HG02884 (cell line): ENCODE measurements around the gene PXN.

Experiments used
- ATAC-seq: cut with Tn5 transposase; IDR thresholded peaks from one replicate; pipeline ENCODE4 v1.9.1; 2021; ENCODE audit warnings: mild to moderate bottlenecking, moderate library complexity; ENCODE audit not compliant: unreplicated experiment

PXN gene

DNA sequence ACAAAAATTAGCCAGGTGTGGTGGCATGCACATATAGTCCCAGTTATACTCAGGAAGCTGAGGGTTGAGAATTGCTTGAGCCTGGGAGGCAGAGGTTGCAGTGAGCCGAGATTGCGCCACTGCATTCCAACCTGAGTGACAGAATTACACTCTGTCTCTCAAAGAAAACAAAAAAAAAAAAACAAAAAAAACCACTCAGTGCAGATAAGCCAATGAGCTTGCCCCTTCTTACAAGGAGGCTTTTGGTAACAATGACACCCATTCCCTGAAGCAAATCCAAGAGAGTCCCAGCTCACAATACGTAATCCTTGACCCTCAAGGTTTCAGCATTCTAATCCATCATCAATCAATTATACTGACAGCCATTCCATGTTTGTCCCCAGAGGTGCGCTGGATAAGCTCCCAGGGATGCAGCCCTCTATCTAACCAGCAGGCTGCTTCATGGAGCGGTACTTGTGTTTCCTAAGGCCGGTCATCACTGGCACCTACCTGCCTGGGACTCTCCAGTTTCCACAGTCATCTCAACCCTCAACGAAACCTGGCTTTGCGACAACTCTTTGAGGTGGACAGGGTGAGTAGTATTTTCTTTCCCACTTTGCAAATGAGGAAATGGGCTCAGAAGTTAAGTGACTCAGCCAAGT is 83.4 kb downstream of the PXN start:
- no peak for ATAC-seq

GRCh38 chr12:120180975-120181374 is 84.6 kb downstream of the PXN start:
- no peak for ATAC-seq

DNA sequence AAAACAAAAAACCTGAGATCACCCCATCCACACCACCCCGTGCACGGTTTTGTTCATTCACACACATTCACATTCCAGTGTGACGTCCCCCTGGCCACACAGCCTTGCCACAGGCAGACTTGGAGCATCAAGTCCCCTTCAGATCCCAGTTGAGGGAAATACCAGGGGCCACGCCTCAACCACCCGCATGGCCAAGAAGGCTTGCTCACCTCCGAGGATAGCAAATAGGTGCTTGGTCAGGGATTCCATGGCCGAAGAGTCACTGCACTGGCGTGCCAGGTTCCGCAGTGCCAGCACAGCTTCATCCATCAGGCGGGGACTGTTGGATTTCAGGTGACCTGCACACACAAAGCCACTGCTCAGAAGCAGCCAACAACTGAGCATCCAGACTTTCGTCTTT is 90.0 kb downstream of the PXN start:
- ATAC-seq: no peak

DNA sequence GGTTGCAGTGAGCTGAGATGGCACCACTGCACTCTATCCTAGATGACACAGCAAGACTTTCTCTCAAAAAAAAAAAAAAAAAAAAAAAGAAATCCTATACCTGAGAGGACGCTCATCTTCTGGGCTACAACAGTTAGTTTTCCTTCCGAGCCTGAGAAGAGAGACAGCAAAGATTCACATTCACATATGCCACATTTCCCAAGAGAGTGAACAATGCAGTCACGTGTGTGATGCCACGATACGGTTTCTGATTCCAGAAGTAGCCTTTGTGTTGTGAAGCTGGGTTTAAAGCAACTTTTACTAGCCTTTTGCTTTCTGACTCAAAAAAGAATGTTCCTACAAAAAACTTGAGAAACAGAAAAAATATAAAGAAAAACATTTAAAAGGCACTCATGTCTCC is 90.5 kb downstream of the PXN start:
- no peak for ATAC-seq

DNA sequence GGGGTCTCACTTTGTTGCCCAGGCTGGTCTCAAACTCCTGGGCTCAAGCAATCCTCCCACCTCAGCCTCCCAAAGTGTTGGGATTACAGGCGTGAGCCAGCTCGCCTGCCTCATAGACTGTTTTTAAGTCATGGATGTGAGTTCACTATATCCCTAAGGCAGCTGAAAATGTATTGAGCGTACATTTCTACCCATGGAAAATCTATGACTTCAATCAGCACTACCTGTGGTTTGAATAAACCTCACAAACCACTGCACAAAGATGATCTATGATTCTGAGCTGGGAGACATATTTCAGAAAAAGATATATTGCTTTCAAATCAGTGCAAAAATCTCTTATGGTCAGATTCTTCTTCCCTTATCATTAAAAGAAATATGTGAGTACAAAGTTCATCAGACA is 93.5 kb downstream of the PXN start:
- no peak for ATAC-seq

- ATAC-seq: no peak
Measured at GRCh38 chr12:120170631-120171030, 94.9 kb downstream of the PXN start.

DNA sequence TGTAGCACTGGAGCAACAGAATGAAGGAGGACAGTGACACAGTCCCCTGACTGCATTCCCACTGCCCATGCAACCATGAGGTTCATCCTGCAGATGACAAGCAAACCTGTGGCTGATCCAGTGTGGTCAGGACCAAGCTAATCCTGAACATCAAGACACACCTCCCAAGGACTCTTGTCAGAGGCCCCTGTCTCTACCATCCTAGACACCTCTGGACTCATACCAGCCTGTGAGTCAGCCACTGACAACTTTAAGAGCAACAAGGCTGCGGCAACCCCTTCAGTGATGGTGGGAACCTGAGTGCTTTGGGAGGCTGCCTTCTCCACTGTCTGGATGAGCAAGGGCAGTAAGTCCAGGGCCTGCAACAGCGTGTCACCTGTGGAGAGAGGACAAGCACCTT is 95.6 kb downstream of the PXN start:
- no peak for ATAC-seq

GRCh38 chr12:120168337-120168736 is 97.2 kb downstream of the PXN start:
- ATAC-seq: no peak

- no peak for ATAC-seq
Measured at GRCh38 chr12:120167529-120168095, 97.9 kb downstream of the PXN start.

DNA sequence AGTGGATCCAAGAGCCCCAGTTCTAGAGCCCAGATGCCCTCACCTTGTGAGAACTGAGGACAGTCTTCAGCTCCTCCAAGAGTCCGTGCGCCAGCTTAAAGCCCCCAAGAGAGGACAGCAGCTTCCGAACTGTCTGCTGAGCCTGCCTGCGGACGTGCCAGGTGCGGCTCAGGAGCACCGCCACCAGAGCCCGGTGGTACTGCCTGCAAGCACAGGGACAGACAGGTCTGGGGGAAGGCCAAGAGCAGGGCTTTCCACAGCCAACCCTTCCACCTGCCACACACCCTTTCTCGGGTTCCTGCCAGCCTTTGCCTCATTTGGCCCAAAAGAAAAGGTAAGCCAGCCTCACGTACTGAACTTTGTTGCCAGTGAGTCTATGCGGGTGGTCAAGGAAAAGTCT is 101.2 kb downstream of the PXN start:
- no peak for ATAC-seq

- ATAC-seq: no peak
Measured at GRCh38 chr12:120162763-120163162, 102.8 kb downstream of the PXN start.

- ATAC-seq: no peak
Measured at GRCh38 chr12:120161852-120162251, 103.7 kb downstream of the PXN start.
